GM21528 (cell line): ENCODE results near the gene OVOL3.

Source experiments
- ATAC-seq: cut with Tn5 transposase; IDR thresholded peaks from one replicate; pipeline ENCODE4 v1.9.1; 2021; ENCODE audit warnings: mild to moderate bottlenecking, moderate library complexity; ENCODE audit not compliant: unreplicated experiment, low FRiP score

The OVOL3 gene

GRCh38 chr19:36153126-36153525 lies 42.2 kb downstream of the OVOL3 start:
- ATAC-seq: no peak

GRCh38 chr19:36160821-36161596 lies 50.1 kb downstream of the OVOL3 start:
- no peak for ATAC-seq
